ENCODE data around the gene TRIM15.

TRIM15 gene

DNA sequence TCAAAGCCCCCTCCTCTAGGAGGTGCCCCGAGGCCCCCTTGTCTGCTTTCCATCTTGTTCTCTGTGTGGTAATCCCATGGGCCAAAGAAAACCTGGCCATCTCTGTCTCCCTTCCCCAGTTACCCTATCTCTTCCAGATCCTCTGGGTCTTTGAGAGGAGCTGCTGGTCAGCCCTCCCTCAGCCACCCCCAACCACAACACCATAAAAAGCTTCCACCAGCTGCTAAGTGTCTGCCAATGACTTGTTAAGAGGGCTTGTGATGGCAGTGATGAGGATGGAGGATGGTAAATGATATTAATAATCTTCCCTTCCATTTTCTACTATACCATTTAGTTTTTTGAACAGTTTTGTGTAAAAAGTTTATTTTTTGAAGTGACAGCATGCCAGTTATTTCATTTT is 32.6 kb downstream of the TRIM15 start:
- Histone ChIP-seq H3K4me3 (ENCODE audit: low read depth, low read length) (no peak overlapping the region), H3K36me3 (ENCODE audit: control insufficient read depth in 2 of 2, insufficient read depth in 1 of 2, low read length in 2 of 2) (peaks cover 24 to 82% of the 10 kb centered on the region in 2 experiments), H3K27ac (ENCODE audit: extremely low read depth, low read depth, low read length) (no peak overlapping the region), H3K4me1 (ENCODE audit: control insufficient read depth, insufficient read depth, low read length) (0 out of 2 replicates have a peak, but pooled peaks cover 3% of the 10 kb centered on the region), H3K9me3 (ENCODE audit: control insufficient read depth, insufficient read depth, low read depth, low read length) (no peaks in the 10 kb centered on the region)
- no peak for TF ChIP-seq GLIS1 (tag by site-specific recombination; IDR thresholded peaks at IDR 0.05)
- TF ChIP-seq OVOL3 (tag by site-specific recombination; IDR thresholded peaks at IDR 0.05), result no peak
- TF ChIP-seq ZNF184 (tag by site-specific recombination; IDR thresholded peaks at IDR 0.05), result no peak
- TF ChIP-seq SALL2 (tag by site-specific recombination; IDR thresholded peaks at IDR 0.05; ENCODE audit: borderline replicate concordance), result no peak
- TF ChIP-seq ZNF114 (tag by site-specific recombination; IDR thresholded peaks at IDR 0.05), result no peak
- TF ChIP-seq KLF1 (tag by site-specific recombination; IDR thresholded peaks at IDR 0.05), result no peak
- TF ChIP-seq, protein P1, sequence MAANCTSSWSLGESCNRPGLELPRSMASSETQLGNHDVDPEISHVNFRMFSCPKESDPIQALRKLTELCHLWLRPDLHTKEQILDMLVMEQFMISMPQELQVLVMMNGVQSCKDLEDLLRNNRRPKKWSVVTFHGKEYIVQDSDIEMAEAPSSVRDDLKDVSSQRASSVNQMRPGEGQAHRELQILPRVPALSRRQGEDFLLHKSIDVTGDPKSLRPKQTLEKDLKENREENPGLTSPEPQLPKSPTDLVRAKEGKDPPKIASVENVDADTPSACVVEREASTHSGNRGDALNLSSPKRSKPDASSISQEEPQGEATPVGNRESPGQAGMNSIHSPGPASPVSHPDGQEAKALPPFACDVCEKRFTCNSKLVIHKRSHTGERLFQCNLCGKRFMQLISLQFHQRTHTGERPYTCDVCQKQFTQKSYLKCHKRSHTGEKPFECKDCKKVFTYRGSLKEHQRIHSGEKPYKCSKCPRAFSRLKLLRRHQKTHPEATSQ (tag by site-specific recombination; IDR thresholded peaks at IDR 0.05), result no peak
- no peak for TF ChIP-seq ZFP41 (tag by site-specific recombination; IDR thresholded peaks at IDR 0.05; ENCODE audit: borderline replicate concordance)
- TF ChIP-seq, protein P2, sequence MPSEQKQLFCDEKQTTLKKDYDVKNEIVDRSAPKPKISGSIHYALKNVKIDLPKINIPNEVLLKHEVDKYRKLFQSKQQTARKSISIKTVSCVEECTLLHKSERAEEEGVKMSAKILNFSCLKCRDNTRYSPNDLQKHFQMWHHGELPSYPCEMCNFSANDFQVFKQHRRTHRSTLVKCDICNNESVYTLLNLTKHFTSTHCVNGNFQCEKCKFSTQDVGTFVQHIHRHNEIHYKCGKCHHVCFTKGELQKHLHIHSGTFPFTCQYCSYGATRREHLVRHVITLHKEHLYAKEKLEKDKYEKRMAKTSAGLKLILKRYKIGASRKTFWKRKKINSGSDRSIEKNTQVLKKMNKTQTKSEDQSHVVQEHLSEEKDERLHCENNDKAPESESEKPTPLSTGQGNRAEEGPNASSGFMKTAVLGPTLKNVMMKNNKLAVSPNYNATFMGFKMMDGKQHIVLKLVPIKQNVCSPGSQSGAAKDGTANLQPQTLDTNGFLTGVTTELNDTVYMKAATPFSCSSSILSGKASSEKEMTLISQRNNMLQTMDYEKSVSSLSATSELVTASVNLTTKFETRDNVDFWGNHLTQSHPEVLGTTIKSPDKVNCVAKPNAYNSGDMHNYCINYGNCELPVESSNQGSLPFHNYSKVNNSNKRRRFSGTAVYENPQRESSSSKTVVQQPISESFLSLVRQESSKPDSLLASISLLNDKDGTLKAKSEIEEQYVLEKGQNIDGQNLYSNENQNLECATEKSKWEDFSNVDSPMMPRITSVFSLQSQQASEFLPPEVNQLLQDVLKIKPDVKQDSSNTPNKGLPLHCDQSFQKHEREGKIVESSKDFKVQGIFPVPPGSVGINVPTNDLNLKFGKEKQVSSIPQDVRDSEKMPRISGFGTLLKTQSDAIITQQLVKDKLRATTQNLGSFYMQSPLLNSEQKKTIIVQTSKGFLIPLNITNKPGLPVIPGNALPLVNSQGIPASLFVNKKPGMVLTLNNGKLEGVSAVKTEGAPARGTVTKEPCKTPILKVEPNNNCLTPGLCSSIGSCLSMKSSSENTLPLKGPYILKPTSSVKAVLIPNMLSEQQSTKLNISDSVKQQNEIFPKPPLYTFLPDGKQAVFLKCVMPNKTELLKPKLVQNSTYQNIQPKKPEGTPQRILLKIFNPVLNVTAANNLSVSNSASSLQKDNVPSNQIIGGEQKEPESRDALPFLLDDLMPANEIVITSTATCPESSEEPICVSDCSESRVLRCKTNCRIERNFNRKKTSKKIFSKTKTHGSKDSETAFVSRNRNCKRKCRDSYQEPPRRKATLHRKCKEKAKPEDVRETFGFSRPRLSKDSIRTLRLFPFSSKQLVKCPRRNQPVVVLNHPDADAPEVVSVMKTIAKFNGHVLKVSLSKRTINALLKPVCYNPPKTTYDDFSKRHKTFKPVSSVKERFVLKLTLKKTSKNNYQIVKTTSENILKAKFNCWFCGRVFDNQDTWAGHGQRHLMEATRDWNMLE (tag by site-specific recombination; conservative IDR thresholded peaks at IDR 0.05; ENCODE audit: low read depth), result no peak
- TF ChIP-seq ZNF610 (tag by site-specific recombination; IDR thresholded peaks at IDR 0.05; ENCODE audit: borderline replicate concordance), result no peak
- TF ChIP-seq, protein P3, sequence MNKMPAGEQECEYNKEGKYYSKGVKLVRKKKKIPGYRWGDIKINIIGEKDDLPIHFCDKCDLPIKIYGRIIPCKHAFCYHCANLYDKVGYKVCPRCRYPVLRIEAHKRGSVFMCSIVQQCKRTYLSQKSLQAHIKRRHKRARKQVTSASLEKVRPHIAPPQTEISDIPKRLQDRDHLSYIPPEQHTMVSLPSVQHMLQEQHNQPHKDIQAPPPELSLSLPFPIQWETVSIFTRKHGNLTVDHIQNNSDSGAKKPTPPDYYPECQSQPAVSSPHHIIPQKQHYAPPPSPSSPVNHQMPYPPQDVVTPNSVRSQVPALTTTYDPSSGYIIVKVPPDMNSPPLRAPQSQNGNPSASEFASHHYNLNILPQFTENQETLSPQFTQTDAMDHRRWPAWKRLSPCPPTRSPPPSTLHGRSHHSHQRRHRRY (tag by site-specific recombination; IDR thresholded peaks at IDR 0.05), result no peak
- TF ChIP-seq, protein P4, sequence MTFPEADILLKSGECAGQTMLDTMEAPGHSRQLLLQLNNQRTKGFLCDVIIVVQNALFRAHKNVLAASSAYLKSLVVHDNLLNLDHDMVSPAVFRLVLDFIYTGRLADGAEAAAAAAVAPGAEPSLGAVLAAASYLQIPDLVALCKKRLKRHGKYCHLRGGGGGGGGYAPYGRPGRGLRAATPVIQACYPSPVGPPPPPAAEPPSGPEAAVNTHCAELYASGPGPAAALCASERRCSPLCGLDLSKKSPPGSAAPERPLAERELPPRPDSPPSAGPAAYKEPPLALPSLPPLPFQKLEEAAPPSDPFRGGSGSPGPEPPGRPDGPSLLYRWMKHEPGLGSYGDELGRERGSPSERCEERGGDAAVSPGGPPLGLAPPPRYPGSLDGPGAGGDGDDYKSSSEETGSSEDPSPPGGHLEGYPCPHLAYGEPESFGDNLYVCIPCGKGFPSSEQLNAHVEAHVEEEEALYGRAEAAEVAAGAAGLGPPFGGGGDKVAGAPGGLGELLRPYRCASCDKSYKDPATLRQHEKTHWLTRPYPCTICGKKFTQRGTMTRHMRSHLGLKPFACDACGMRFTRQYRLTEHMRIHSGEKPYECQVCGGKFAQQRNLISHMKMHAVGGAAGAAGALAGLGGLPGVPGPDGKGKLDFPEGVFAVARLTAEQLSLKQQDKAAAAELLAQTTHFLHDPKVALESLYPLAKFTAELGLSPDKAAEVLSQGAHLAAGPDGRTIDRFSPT (tag by site-specific recombination; IDR thresholded peaks at IDR 0.05), result no peak
- no peak for TF ChIP-seq ZSCAN16 (tag by site-specific recombination; IDR thresholded peaks at IDR 0.05)
- ChIA-PET POLR2A (interaction anchor here (1.2 to 1.6 kb wide), 2 partner anchors 8 to 17 kb away, joined by 3 to 10 read pairs; partner anchors contain the start of gene TRIM26), CTCF (interaction anchor here (0.6 to 3.3 kb wide), 4 partner anchors 24 to 493 kb away, joined by 3 to 14 read pairs (median 3); no protein-coding TSS in a partner anchor)

DNA sequence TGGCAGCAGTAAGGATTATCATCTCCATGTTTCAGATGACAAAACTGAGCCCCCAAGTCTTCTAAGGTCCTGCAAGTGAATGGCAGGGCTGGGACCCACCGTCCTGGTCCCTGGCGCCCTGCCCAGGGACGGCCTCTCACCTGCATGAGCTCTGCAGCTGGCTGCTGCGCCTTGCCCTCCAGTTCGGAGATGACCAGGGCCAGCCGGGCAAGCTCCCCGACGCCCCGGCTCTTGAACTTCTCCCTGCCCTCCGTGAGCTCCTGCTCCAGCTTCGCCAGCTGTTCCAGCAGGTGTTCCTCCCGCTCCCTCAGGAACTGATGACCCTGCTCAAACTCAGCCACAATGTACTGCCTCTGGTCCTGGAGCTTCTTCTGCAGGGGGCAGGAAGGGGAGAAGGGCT is 33.0 kb downstream of the TRIM15 start:
- Histone ChIP-seq H3K36me3 (ENCODE audit: control insufficient read depth in 2 of 2, insufficient read depth in 1 of 2, low read length in 2 of 2) (peaks cover 24 to 78% of the 10 kb centered on the region in 2 experiments), H3K4me1 (ENCODE audit: control insufficient read depth, insufficient read depth, low read length) (0 out of 2 replicates have a peak, but pooled peaks cover 3% of the 10 kb centered on the region), H3K9me3 (ENCODE audit: control insufficient read depth, insufficient read depth, low read depth, low read length) (no peaks in the 10 kb centered on the region), H3K27ac (ENCODE audit: extremely low read depth, low read depth, low read length) (no peak overlapping the region), H3K4me3 (ENCODE audit: low read depth, low read length) (no peak overlapping the region)
- TF ChIP-seq, protein P5, sequence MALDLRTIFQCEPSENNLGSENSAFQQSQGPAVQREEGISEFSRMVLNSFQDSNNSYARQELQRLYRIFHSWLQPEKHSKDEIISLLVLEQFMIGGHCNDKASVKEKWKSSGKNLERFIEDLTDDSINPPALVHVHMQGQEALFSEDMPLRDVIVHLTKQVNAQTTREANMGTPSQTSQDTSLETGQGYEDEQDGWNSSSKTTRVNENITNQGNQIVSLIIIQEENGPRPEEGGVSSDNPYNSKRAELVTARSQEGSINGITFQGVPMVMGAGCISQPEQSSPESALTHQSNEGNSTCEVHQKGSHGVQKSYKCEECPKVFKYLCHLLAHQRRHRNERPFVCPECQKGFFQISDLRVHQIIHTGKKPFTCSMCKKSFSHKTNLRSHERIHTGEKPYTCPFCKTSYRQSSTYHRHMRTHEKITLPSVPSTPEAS (tag by site-specific recombination; IDR thresholded peaks at IDR 0.05), result no peak
- peak; percentile 35; the same call in 1 of the 2 replicates for TF ChIP-seq ZNF341 (tag by site-specific recombination; IDR thresholded peaks at IDR 0.05; ENCODE audit: low read depth)
- ChIA-PET CTCF (interaction anchor here (0.6 to 3.3 kb wide), 4 partner anchors 23 to 493 kb away, joined by 3 to 14 read pairs (median 3); no protein-coding TSS in a partner anchor), POLR2A (no interaction called here)

Measured in HEK293 (cell line).